Right forelimb (tissue), 1 donor: ENCODE results near the gene SNAP29.
"Not testable (repeated sequence)": the region's sequence is repeated elsewhere in the genome, so short reads cannot be mapped to it uniquely, and the experiment has no call there.

Source experiments
- DNase-seq: peaks from one replicate; pipeline ENCODE4 v3.0.0-alpha.2; 2018

Gene SNAP29

GRCh38 chr22:20858615-20859416 lies at the start of gene SNAP29, which contains the start of gene PI4KA:
TSS of gene SNAP29 (plus strand) at chr22:20859007. CDS start at chr22:20859111, 104 bp downstream.
TSS of gene PI4KA (minus strand) at chr22:20858811. CDS start at chr22:20858725, 86 bp downstream.
- DNase-seq: peak; percentile 97

- DNase-seq: no peak
Measured at GRCh38 chr22:20809538-20810185, 49.1 kb upstream of the SNAP29 start.

- DNase-seq: no peak
Measured at GRCh38 chr22:20810645-20811044, 48.2 kb upstream of the SNAP29 start.

- no peak for DNase-seq
Measured at GRCh38 chr22:20811171-20811570, 47.6 kb upstream of the SNAP29 start.

GRCh38 chr22:20811971-20812660 lies 46.7 kb upstream of the SNAP29 start:
- DNase-seq: no peak

GRCh38 chr22:20813056-20813455 lies 45.8 kb upstream of the SNAP29 start:
- no peak for DNase-seq

GRCh38 chr22:20814221-20814808 lies 44.5 kb upstream of the SNAP29 start:
- DNase-seq: no peak

- no peak for DNase-seq
Measured at GRCh38 chr22:20815477-20816050, 43.2 kb upstream of the SNAP29 start.

- DNase-seq: no peak
Measured at GRCh38 chr22:20816559-20816958, 42.2 kb upstream of the SNAP29 start.

GRCh38 chr22:20818471-20818870 lies 40.3 kb upstream of the SNAP29 start:
- no peak for DNase-seq

- DNase-seq: no peak
Measured at GRCh38 chr22:20819471-20819870, 39.3 kb upstream of the SNAP29 start.

- not testable (repeated sequence) for DNase-seq
Measured at GRCh38 chr22:20821717-20822239, 37.0 kb upstream of the SNAP29 start.

GRCh38 chr22:20822240-20822639 lies 36.6 kb upstream of the SNAP29 start:
- DNase-seq: no peak

- DNase-seq: no peak
Measured at GRCh38 chr22:20823264-20823663, 35.5 kb upstream of the SNAP29 start.

- not testable (repeated sequence) for DNase-seq
Measured at GRCh38 chr22:20825216-20825615, 33.6 kb upstream of the SNAP29 start.

GRCh38 chr22:20825624-20826023 lies 33.2 kb upstream of the SNAP29 start:
- no peak for DNase-seq

- not testable (repeated sequence) for DNase-seq
Measured at GRCh38 chr22:20826373-20827152, 32.2 kb upstream of the SNAP29 start.

GRCh38 chr22:20829491-20830134 lies 29.2 kb upstream of the SNAP29 start:
- no peak for DNase-seq

GRCh38 chr22:20833225-20833665 lies 25.6 kb upstream of the SNAP29 start:
- DNase-seq: no peak

- DNase-seq: no peak
Measured at GRCh38 chr22:20834206-20834605, 24.6 kb upstream of the SNAP29 start.

GRCh38 chr22:20834725-20835124 lies 24.1 kb upstream of the SNAP29 start:
- no peak for DNase-seq
